B cell (primary cell): ENCODE measurements around the gene VLDLR.

Source experiments
- EZH2 ChIP-seq: IDR thresholded peaks from 2 replicates; pipeline ENCODE4 v1.6.1; 2012; ENCODE audit warnings: borderline replicate concordance, low read depth, mild to moderate bottlenecking, moderate library complexity, low read length; ENCODE audit not compliant: insufficient read depth, poor library complexity, severe bottlenecking
- TF ChIP-seq, protein P1 (sequence below): fragments of 200-600 bp; IDR thresholded peaks from one replicate; pipeline ENCODE4 v1.8.0; 2022; ENCODE audit warnings: antibody characterized with exemption, mild to moderate bottlenecking

DNA sequence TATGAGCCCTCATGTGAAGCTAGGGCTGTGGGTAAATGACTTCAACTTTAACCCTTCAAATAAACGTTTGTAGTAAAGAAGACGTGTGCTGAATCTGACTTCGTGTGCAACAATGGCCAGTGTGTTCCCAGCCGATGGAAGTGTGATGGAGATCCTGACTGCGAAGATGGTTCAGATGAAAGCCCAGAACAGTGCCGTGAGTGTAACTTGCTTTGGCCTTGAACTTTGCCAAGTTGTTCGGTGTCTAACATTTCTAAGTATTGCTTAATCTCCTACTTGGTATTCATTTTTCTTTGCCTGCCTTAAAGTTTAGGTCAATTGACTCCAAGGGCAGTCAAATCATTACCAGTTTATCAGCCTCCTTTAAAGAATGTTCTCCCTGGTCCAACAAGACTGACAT lies 18.2 kb downstream of the VLDLR start:
- TF ChIP-seq, protein P1, sequence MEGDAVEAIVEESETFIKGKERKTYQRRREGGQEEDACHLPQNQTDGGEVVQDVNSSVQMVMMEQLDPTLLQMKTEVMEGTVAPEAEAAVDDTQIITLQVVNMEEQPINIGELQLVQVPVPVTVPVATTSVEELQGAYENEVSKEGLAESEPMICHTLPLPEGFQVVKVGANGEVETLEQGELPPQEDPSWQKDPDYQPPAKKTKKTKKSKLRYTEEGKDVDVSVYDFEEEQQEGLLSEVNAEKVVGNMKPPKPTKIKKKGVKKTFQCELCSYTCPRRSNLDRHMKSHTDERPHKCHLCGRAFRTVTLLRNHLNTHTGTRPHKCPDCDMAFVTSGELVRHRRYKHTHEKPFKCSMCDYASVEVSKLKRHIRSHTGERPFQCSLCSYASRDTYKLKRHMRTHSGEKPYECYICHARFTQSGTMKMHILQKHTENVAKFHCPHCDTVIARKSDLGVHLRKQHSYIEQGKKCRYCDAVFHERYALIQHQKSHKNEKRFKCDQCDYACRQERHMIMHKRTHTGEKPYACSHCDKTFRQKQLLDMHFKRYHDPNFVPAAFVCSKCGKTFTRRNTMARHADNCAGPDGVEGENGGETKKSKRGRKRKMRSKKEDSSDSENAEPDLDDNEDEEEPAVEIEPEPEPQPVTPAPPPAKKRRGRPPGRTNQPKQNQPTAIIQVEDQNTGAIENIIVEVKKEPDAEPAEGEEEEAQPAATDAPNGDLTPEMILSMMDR, result no peak
- no peak for TF ChIP-seq EZH2
